HCT116 (cell line): ENCODE measurements around the gene THAP5.

Source experiments
- EZH2phosphoT487 ChIP-seq: fragments of 200-600 bp; IDR thresholded peaks from 2 replicates; pipeline ENCODE4 v1.6.1; 2018; ENCODE audit warnings: antibody characterized with exemption, borderline replicate concordance
- FOSL1 ChIP-seq: IDR thresholded peaks from 2 replicates; pipeline ENCODE4 v1.6.1; 2012; ENCODE audit warnings: low read depth
- POLR2AphosphoS5 ChIP-seq: IDR thresholded peaks from 2 replicates; pipeline ENCODE4 v1.6.1; 2011; ENCODE audit warnings: mild to moderate bottlenecking, low read depth, low read length, moderate library complexity
- REST ChIP-seq: IDR thresholded peaks from 2 replicates; pipeline ENCODE4 v1.6.1; 2012; ENCODE audit warnings: low read depth
- SIN3A ChIP-seq: IDR thresholded peaks from 2 replicates; pipeline ENCODE4 v1.6.1; 2012; ENCODE audit warnings: low read depth
- TCF7L2 ChIP-seq: IDR thresholded peaks from 2 replicates; pipeline ENCODE4 v1.7.0; 2011; ENCODE audit warnings: borderline replicate concordance, inconsistent platforms; ENCODE audit not compliant: insufficient read depth, insufficient read length; ENCODE audit errors: extremely low read depth
- ZNF274 ChIP-seq: fragments of 200-500 bp; sonication (Bioruptor generic); IDR thresholded peaks from 2 replicates; pipeline ENCODE4 v1.6.1; 2014; ENCODE audit warnings: mild to moderate bottlenecking, low read depth, low read length, inconsistent platforms
- TF ChIP-seq, protein P1 (sequence below), 3 experiments: fragments of 200-600 bp in 1 of 3; sonication (generic) in 1 of 3; IDR thresholded peaks in 2 of 3; conservative IDR thresholded peaks in 1 of 3; 2 replicates each; pipeline ENCODE4 v1.5.1; 2012 to 2017; ENCODE audit warnings: low read depth in 2 of 3, low read length in 2 of 3, antibody characterized with exemption in 1 of 3, borderline replicate concordance in 1 of 3, control low read depth in 1 of 3, mild to moderate bottlenecking in 1 of 3, mixed read lengths in 1 of 3, mixed run types in 1 of 3, moderate library complexity in 1 of 3; ENCODE audit not compliant: insufficient read depth in 1 of 3
- TF ChIP-seq, protein P2 (sequence below): IDR thresholded peaks from 2 replicates; pipeline ENCODE4 v1.6.1; 2012

- TF ChIP-seq ZNF274, result no peak
- TF ChIP-seq, protein P1, sequence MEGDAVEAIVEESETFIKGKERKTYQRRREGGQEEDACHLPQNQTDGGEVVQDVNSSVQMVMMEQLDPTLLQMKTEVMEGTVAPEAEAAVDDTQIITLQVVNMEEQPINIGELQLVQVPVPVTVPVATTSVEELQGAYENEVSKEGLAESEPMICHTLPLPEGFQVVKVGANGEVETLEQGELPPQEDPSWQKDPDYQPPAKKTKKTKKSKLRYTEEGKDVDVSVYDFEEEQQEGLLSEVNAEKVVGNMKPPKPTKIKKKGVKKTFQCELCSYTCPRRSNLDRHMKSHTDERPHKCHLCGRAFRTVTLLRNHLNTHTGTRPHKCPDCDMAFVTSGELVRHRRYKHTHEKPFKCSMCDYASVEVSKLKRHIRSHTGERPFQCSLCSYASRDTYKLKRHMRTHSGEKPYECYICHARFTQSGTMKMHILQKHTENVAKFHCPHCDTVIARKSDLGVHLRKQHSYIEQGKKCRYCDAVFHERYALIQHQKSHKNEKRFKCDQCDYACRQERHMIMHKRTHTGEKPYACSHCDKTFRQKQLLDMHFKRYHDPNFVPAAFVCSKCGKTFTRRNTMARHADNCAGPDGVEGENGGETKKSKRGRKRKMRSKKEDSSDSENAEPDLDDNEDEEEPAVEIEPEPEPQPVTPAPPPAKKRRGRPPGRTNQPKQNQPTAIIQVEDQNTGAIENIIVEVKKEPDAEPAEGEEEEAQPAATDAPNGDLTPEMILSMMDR (IDR thresholded peaks at IDR 0.05 in 2 of 3, conservative IDR thresholded peaks at IDR 0.05 in 1 of 3; ENCODE audit: borderline replicate concordance in 1 of 3, insufficient read depth in 1 of 3, low read depth in 2 of 3, low read length in 2 of 3), result no peak
- TF ChIP-seq TCF7L2, result no peak
- no peak for TF ChIP-seq REST
- TF ChIP-seq EZH2phosphoT487, result no peak
- TF ChIP-seq POLR2AphosphoS5, result no peak
- TF ChIP-seq, protein P2, sequence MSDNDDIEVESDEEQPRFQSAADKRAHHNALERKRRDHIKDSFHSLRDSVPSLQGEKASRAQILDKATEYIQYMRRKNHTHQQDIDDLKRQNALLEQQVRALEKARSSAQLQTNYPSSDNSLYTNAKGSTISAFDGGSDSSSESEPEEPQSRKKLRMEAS, result no peak
- TF ChIP-seq FOSL1, result no peak
- TF ChIP-seq SIN3A, result no peak
These were observed 615 bp downstream of the THAP5 start for GRCh38 chr7:108568801-108569380.
